ENCODE results near the gene FAM53B. TPM values are rescaled to one million over a fixed set of nuclear protein-coding genes. Genes with fewer than 3 reads are reported as not detected.
A peak's percentile ranks its signal among the peaks of the same experiment; 100 is the strongest.

Gene FAM53B
- total RNA-seq, 1 experiment from 2014 or later, result 14.9 TPM

DNA sequence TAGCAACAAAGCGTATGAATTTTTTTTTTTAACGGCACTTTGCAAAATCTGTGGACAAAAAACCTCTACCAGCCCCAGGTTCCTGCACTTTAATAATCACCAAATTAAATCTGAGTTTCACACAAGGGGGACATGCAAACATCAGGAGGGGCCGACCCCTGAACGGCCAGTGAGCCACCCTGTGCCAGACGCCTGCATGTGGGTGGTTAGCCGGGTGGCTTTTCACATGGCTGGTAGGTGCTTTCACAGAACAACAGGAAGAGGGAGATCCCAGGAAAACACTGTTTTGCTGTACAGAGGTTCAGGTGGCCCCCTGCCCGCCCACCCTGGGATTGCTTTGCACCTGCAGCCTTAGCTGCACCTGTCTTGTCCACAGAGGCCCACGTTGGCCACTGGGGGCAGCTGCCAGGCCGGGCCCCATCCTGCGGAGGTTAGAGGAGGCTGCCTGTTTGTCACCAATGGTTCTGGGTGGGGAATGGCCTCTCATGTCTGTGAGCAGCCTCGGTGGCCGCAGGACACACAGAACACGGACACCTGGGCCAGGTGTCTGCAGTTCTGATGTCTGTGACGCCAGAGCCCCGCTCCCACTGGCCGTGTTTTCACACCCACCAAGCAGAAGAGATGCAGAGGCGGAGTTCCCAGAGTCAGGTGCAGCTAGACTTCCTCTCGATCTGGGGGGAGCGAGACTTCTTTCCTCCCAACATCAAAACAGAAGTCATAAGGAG lies 107.7 kb downstream of the FAM53B start:
- no TSS peak for BruUV-seq (replicated peaks)
- intact Hi-C loops (cut with micrococcal nuclease), result no loop called here
- Mint-ChIP-seq H3K27ac (ENCODE audit: low read depth, unreplicated experiment) (no peak overlapping the region), H3K4me3 (ENCODE audit: unreplicated experiment) (no peak overlapping the region), H3K27me3 (ENCODE audit: insufficient read depth, unreplicated experiment) (no peaks in the 10 kb centered on the region), H3K9me3 (ENCODE audit: unreplicated experiment) (no peaks in the 10 kb centered on the region), H3K36me3 (ENCODE audit: insufficient read depth, unreplicated experiment) (peaks cover 10% of the 10 kb centered on the region), H3K4me1 (ENCODE audit: insufficient read depth, unreplicated experiment) (peaks cover 24% of the 10 kb centered on the region)
- CTCF ChIA-PET, result interaction anchor here (0.8 kb wide), 1 partner anchor 73 kb away, joined by 3 read pairs; no protein-coding TSS in a partner anchor
- no peak for TF ChIP-seq CTCF (IDR thresholded peaks at IDR 0.05; ENCODE audit: unreplicated experiment)
- no peak for DNase-seq (ENCODE audit: unreplicated experiment)
- POLR2A ChIA-PET, result no interaction called here

- Mint-ChIP-seq H3K27ac (ENCODE audit: low read depth, unreplicated experiment) (peak overlapping the region; percentile 93), H3K9me3 (ENCODE audit: unreplicated experiment) (no peaks in the 10 kb centered on the region), H3K36me3 (ENCODE audit: insufficient read depth, unreplicated experiment) (peaks cover 11% of the 10 kb centered on the region), H3K4me1 (ENCODE audit: insufficient read depth, unreplicated experiment) (peaks cover 18% of the 10 kb centered on the region), H3K4me3 (ENCODE audit: unreplicated experiment) (no peak overlapping the region), H3K27me3 (ENCODE audit: insufficient read depth, unreplicated experiment) (no peaks in the 10 kb centered on the region)
- POLR2A ChIA-PET, result interaction anchor here (0.7 kb wide), 1 partner anchor 56 kb away, joined by 4 read pairs; no protein-coding TSS in a partner anchor
- no peak for TF ChIP-seq CTCF (IDR thresholded peaks at IDR 0.05; ENCODE audit: unreplicated experiment)
- DNase-seq (ENCODE audit: unreplicated experiment), result no peak
- intact Hi-C loops (cut with micrococcal nuclease), result loop anchor here (1.0 kb wide), 1 partner anchor 109 kb away; no protein-coding TSS in a partner anchor
- CTCF ChIA-PET, result interaction anchor here (0.8 to 1.0 kb wide), 2 partner anchors 101 to 108 kb away, joined by 3 read pairs; no protein-coding TSS in a partner anchor
- BruUV-seq (replicated peaks), result no TSS peak
These were observed 111.6 kb downstream of the FAM53B start for GRCh38 chr10:124632566-124632965.

GRCh38 chr10:124632064-124632531 lies 112.1 kb downstream of the FAM53B start:
- no TSS peak for BruUV-seq (replicated peaks)
- no peaks in the 10 kb centered on the region for H3K27me3 Mint-ChIP-seq (ENCODE audit: insufficient read depth, unreplicated experiment)
- ChIA-PET POLR2A (no interaction called here), CTCF (interaction anchor here (0.8 kb wide), 1 partner anchor 101 kb away, joined by 3 read pairs; no protein-coding TSS in a partner anchor)
- peak; percentile 22 for DNase-seq (ENCODE audit: unreplicated experiment)
- peaks cover 18% of the 10 kb centered on the region for H3K4me1 Mint-ChIP-seq (ENCODE audit: insufficient read depth, unreplicated experiment)
- no peak overlapping the region for H3K4me3 Mint-ChIP-seq (ENCODE audit: unreplicated experiment)
- peaks cover 11% of the 10 kb centered on the region for H3K36me3 Mint-ChIP-seq (ENCODE audit: insufficient read depth, unreplicated experiment)
- H3K9me3 Mint-ChIP-seq (ENCODE audit: unreplicated experiment), result no peaks in the 10 kb centered on the region
- H3K27ac Mint-ChIP-seq (ENCODE audit: low read depth, unreplicated experiment), result peak overlapping the region; percentile 93
- intact Hi-C loops (cut with micrococcal nuclease), result loop anchor here (1.0 kb wide), 1 partner anchor 109 kb away; no protein-coding TSS in a partner anchor
- TF ChIP-seq CTCF (IDR thresholded peaks at IDR 0.05; ENCODE audit: unreplicated experiment), result peak; percentile 38

- DNase-seq (ENCODE audit: unreplicated experiment), result no peak
- no peak for TF ChIP-seq CTCF (IDR thresholded peaks at IDR 0.05; ENCODE audit: unreplicated experiment)
- intact Hi-C loops (cut with micrococcal nuclease), result no loop called here
- BruUV-seq (replicated peaks), result no TSS peak
- H3K36me3 Mint-ChIP-seq (ENCODE audit: insufficient read depth, unreplicated experiment), result peaks cover 10% of the 10 kb centered on the region
- no peak overlapping the region for H3K27ac Mint-ChIP-seq (ENCODE audit: low read depth, unreplicated experiment)
- POLR2A ChIA-PET, result no interaction called here
- H3K27me3 Mint-ChIP-seq (ENCODE audit: insufficient read depth, unreplicated experiment), result no peaks in the 10 kb centered on the region
- no peak overlapping the region for H3K4me3 Mint-ChIP-seq (ENCODE audit: unreplicated experiment)
- peaks cover 18% of the 10 kb centered on the region for H3K4me1 Mint-ChIP-seq (ENCODE audit: insufficient read depth, unreplicated experiment)
- CTCF ChIA-PET, result no interaction called here
- no peaks in the 10 kb centered on the region for H3K9me3 Mint-ChIP-seq (ENCODE audit: unreplicated experiment)
These were observed 113.6 kb downstream of the FAM53B start for GRCh38 chr10:124630551-124630950.

All from MCF 10A (cell line).